Hematopoietic multipotent progenitor cell (in vitro differentiated cells): ENCODE data around the gene P2RX6. TPM values are rescaled to one million over a fixed set of nuclear protein-coding genes. Genes with fewer than 3 reads are reported as not detected.

Experiments
- DNase-seq, 3 donors: peaks; one replicate each; pipeline ENCODE4 v3.0.0-alpha.2; 2011 to 2015; ENCODE audit warnings: low read depth in 2 of 3, low spot score in 2 of 3
- total RNA-seq: library from RNA; depleted of rRNA; stranded (reverse); fragments of >200 nt; gene quantifications from one replicate; pipeline ENCODE4 v1.2.3, GENCODE V29; 2012

P2RX6 gene
- total RNA-seq, 1 donor: 0.54 TPM

GRCh38 chr22:20979243-20979809 lies 35.6 kb upstream of the P2RX6 start:
- DNase-seq: peak in 2 of 3 donors; percentile 92 to 95

- DNase-seq: no peak
Measured at GRCh38 chr22:20979940-20980453, 35.0 kb upstream of the P2RX6 start.

- no peak for DNase-seq
Measured at GRCh38 chr22:20980523-20980922, 34.4 kb upstream of the P2RX6 start.

- no peak for DNase-seq
Measured at GRCh38 chr22:20980938-20981722, 33.8 kb upstream of the P2RX6 start.

GRCh38 chr22:20981787-20982562 lies 33.0 kb upstream of the P2RX6 start, which contains the start of gene LZTR1:
TSS of gene LZTR1 (plus strand) at chr22:20982297. CDS start at chr22:20982372, 75 bp downstream.
- DNase-seq: peak; percentile 59 to 73 (median 63)

- DNase-seq: no peak
Measured at GRCh38 chr22:20982563-20982882, 32.4 kb upstream of the P2RX6 start.

- DNase-seq: no peak
Measured at GRCh38 chr22:20983081-20983771, 31.7 kb upstream of the P2RX6 start.

GRCh38 chr22:20985720-20986119 lies 29.2 kb upstream of the P2RX6 start:
- no peak for DNase-seq

GRCh38 chr22:20986365-20986764 lies 28.6 kb upstream of the P2RX6 start:
- DNase-seq: no peak

GRCh38 chr22:20987375-20987774 lies 27.6 kb upstream of the P2RX6 start:
- no peak for DNase-seq

GRCh38 chr22:20988573-20989322 lies 26.2 kb upstream of the P2RX6 start:
- no peak for DNase-seq

- no peak for DNase-seq
Measured at GRCh38 chr22:20989323-20990138, 25.4 kb upstream of the P2RX6 start.

- no peak for DNase-seq
Measured at GRCh38 chr22:20990184-20991180, 24.5 kb upstream of the P2RX6 start.

- DNase-seq: no peak
Measured at GRCh38 chr22:20991252-20992055, 23.5 kb upstream of the P2RX6 start.

- no peak for DNase-seq
Measured at GRCh38 chr22:20992056-20992442, 22.9 kb upstream of the P2RX6 start.

GRCh38 chr22:20992456-20993303 lies 22.3 kb upstream of the P2RX6 start:
- DNase-seq: no peak
